Measurements from ENCODE around the gene MAPK4. TPM values are rescaled to one million over a fixed set of nuclear protein-coding genes. Genes with fewer than 3 reads are reported as not detected.
"Not testable (repeated sequence)": the region's sequence is repeated elsewhere in the genome, so short reads cannot be mapped to it uniquely, and the experiment has no call there.

The MAPK4 gene
- not detected for polyA plus RNA-seq

DNA sequence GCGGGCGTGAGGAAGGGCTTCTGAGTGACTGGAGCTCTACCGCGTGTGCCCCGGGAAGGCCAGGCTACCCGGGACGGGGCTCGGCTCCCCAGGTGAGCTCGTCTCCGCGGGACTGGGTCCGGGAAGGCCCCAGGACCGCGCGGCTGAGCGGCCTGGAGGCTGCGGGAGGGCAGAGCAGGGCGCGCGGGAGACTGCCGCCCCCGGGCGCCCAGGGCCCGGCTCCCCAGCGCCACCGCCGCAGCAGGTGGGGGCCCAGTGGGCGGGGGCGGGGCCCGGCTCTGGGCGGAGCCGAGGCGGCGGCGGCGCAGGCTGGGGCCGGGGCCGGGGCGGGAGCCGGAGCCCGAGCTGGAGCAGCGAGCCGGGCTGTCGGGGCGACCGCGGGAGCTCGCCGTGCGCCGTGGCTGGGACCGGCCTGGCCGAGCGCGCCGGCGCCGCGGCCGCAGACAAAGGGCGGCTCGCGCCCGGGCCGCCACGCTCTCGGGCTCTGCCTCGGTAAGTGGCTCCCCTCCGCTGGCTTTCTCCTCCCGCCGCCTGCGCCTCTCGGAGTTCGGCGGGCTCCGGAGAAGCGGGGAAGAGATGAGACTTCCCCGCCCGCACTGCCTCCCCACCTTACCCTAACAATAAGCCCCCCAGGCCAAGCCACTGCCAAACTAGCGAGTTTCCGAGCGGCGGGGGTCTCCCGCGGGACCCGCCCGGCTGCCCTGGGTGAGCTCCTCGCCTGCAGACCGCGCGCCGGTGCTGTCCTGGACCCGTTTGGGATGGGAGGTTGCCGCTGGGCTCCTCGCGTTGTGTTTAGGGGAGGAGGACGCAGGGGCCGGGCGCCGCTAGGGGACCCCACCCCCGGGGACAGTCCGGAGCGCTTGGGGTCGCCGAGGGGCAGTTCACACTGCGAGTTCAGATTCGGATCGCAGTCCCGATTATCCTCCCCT is at the start of gene MAPK4:
TSS of gene MAPK4 (plus strand) at position 336 of the 929 bp plus-strand sequence. CDS start 103,872 bp downstream, outside the sequence.
- H3K36me3 Mint-ChIP-seq, result peaks cover 0 to 21% (median 0%) of the 10 kb centered on the region in 3 donors
- peaks cover 0 to 15% (median 6%) of the 10 kb centered on the region in 6 donors for H3K9me3 Mint-ChIP-seq
- peaks cover 18 to 35% (median 27%) of the 10 kb centered on the region in 3 donors for H3K27me3 Mint-ChIP-seq (ENCODE audit: low read depth in 3 of 3)
- peak within 1 kb of the TSS; percentile 32 to 49 (median 38) for H3K4me3 Mint-ChIP-seq
- no peak for DNase-seq
- peaks cover 0 to 5% of the 10 kb centered on the region in 2 donors for H3K4me1 Mint-ChIP-seq
- no peak within 1 kb of the TSS for H3K27ac Mint-ChIP-seq

DNA sequence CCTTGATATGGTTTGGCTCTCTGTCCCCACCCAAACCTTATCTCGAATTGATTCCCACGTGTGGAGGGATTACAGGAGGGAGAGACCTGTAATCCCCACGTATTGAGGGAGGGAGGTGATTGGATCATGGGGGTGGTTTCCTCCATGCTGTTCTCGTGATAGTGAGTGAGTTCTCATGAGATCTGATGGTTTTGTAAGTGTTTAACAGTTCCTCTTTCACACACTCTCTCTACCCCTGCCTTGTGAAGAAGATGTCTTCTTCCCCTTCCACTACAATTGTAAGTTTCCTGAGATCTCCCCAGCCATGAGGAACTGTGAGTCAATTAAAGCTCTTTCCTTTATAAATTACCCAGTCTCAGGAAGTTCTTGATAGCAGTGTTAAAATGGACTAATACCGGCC is 42.6 kb upstream of the MAPK4 start:
- not testable (repeated sequence) for H3K27me3 Mint-ChIP-seq (ENCODE audit: low read depth in 3 of 3); H3K27ac Mint-ChIP-seq; H3K4me3 Mint-ChIP-seq; H3K36me3 Mint-ChIP-seq; DNase-seq; H3K4me1 Mint-ChIP-seq; H3K9me3 Mint-ChIP-seq

DNA sequence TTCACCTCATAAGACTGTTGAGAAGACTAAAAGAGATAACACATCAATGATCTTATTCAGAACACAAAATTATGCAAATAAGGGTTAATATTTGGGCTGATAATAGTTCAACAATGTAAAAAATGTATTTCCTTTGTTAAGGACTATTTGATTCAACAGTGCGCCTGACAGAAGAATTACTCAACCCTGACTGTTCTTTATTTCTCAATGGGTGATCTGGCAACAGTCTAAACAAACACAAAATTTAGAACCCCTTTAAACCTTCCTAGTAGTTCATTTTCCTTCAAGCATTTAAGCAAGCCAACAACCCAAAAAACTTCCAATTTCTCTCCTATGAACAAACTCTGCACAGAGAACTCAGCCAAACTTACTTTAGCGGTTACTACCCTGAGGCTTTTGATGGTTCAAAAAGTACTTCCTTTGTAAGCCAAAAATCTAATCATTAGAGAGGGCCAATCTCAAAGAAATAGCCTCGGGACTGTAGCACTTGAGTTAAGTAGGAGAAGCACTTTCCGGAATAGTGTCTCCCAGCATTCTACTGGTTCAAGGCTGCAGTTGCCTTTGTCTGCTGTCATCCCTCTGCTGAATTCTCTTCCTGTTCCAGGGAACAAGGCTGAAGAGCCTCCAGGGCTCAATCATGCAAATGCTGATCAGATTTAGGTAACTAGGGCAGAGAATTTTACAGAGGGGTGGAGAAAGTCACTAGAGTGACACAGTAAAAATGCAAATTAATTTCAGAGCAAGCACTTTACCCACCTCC is 40.9 kb upstream of the MAPK4 start:
- DNase-seq, result no peak

DNA sequence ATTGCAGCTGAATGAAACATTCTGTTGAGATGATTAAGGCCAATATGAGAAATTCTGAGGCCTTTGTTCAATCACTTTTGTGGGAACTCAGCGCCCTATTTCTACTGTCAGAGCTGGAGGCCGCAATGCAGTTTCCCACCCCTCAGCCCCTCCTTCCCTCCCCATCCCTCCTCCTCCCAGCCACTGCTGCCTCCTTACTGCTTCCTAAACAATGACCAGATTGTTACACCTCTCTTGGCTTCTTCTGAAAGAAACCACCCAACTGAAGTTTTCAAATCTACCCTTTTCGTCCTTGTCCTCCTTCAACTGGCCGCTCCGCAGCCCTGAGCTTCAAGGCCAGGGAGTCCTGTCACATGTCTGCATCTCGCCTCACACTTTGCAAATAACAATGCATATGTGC is 36.7 kb upstream of the MAPK4 start:
- Mint-ChIP-seq H3K4me3 (no peak overlapping the region), H3K27ac (no peak overlapping the region), H3K4me1 (no peaks in the 10 kb centered on the region), H3K9me3 (peaks cover 0 to 14% (median 0%) of the 10 kb centered on the region in 6 donors), H3K27me3 (ENCODE audit: low read depth in 3 of 3) (peaks cover 0 to 11% (median 6%) of the 10 kb centered on the region in 3 donors), H3K36me3 (no peaks in the 10 kb centered on the region)
- no peak for DNase-seq

More for the DNA sequence above, 40.9 kb upstream of the MAPK4 start:
- Mint-ChIP-seq H3K36me3 (no peaks in the 10 kb centered on the region), H3K4me3 (no peak overlapping the region), H3K27ac (no peak overlapping the region), H3K4me1 (no peaks in the 10 kb centered on the region), H3K9me3 (peaks cover 0 to 3% (median 0%) of the 10 kb centered on the region in 6 donors), H3K27me3 (ENCODE audit: low read depth in 3 of 3) (peaks cover 0 to 4% (median 3%) of the 10 kb centered on the region in 3 donors)

DNA sequence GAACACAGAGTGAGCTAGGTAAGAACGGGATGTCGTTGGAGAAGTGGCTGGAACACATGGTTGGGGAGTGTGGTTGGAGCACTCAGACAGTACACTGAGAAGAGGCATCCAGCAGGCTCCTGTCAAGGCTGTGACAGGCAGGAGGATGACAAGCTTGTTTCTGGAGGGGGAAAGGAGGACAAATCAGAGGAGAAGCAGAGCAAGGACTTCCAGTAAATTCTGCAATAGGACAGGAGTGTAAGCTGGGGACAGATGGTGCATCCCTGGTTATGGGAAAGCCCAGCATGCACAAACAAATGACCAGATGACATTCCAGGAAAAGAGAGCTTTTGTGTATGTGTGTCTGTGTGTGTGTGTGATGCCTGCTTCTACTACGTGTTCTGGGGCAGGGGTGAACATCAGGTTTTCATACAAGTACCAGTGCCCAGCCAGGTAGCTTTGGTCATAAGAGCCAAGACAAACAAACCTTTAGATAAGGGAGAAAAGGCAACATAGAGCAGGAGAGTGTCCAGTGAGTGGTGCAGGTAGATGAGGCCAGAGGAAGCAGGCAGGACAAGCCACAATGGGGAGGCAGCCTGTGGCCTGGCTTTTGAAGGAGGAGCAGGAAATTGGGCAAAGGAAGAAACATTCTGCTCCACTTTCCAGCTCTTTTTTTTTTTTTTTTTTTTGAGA is 32.1 kb upstream of the MAPK4 start:
- H3K4me1 Mint-ChIP-seq, result no peaks in the 10 kb centered on the region
- no peak overlapping the region for H3K4me3 Mint-ChIP-seq
- peaks cover 0 to 2% (median 0%) of the 10 kb centered on the region in 3 donors for H3K36me3 Mint-ChIP-seq
- H3K9me3 Mint-ChIP-seq, result peaks cover 2 to 18% (median 2%) of the 10 kb centered on the region in 6 donors
- H3K27ac Mint-ChIP-seq, result no peak overlapping the region
- H3K27me3 Mint-ChIP-seq (ENCODE audit: low read depth in 3 of 3), result peaks cover 0 to 12% (median 4%) of the 10 kb centered on the region in 3 donors
- no peak for DNase-seq

DNA sequence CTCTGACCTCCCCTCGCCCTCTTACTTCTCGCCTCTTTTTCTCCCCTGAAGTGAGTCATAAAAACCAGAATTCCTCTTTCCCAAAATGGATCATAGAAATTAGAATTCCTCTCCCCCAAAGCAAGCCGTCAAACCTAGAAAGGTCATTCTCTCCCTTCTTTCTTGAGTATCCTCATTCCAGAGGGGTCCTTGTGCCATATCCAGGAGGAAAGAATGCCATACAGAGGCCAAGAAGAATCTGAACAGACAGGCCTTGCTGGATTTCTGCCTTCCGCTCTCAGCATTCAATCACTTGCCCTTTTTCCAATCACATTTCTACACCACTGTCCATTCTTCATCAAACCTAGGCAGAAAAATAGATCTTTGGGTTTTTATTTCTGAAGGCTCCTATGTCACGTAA is 31.1 kb upstream of the MAPK4 start:
- peaks cover 5 to 16% (median 10%) of the 10 kb centered on the region in 6 donors for H3K9me3 Mint-ChIP-seq
- no peak overlapping the region for H3K27ac Mint-ChIP-seq
- H3K4me1 Mint-ChIP-seq, result no peaks in the 10 kb centered on the region
- peaks cover 0 to 6% (median 0%) of the 10 kb centered on the region in 3 donors for H3K36me3 Mint-ChIP-seq
- no peak for DNase-seq
- no peak overlapping the region for H3K4me3 Mint-ChIP-seq
- peaks cover 0 to 16% (median 5%) of the 10 kb centered on the region in 3 donors for H3K27me3 Mint-ChIP-seq (ENCODE audit: low read depth in 3 of 3)

DNA sequence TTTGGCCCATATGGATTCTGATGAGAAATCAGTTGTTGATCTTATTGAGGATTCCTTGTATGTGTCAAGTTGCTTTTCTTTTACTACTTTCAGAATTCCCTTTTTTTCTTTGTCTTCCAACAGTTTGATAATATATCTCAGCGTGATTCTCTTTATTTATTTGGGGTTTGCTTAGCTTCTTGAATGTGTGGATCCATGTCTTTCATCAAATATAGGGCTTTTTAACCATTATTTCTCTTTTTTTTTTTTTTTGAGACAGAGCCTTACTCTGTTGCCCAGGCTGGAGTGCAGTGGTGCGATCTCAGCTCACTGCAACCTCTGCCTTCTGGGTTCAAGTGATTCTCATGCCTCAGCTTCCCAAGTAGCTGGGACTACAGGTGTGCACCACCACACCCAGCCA is 26.1 kb upstream of the MAPK4 start:
- H3K27ac Mint-ChIP-seq; DNase-seq; H3K27me3 Mint-ChIP-seq (ENCODE audit: low read depth in 3 of 3); H3K4me1 Mint-ChIP-seq; H3K4me3 Mint-ChIP-seq; H3K36me3 Mint-ChIP-seq: not testable (repeated sequence)
- peaks cover 10 to 31% (median 15%) of the 10 kb centered on the region in 6 donors for H3K9me3 Mint-ChIP-seq

DNA sequence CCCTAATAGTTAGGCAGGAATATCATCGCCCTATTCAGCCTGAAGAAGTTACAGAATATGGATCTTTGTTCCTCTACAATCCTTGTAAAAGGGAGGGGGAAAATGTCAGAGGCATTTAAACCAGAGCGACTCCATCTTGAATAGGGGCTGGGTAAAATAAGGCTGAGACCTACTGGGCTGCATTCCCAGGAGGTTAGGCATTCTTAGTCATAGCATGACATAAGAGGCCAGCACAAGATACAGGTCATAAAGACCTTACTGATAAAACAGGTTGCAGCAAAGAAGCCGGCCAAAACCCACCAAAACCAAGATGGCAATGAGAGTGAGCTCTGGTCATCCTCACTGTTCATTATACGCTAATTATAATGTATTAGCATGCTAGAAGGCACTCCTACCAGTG is 15.4 kb upstream of the MAPK4 start:
- not testable (repeated sequence) for H3K4me1 Mint-ChIP-seq; H3K36me3 Mint-ChIP-seq; H3K27ac Mint-ChIP-seq; H3K4me3 Mint-ChIP-seq; H3K9me3 Mint-ChIP-seq; H3K27me3 Mint-ChIP-seq (ENCODE audit: low read depth in 3 of 3); DNase-seq

DNA sequence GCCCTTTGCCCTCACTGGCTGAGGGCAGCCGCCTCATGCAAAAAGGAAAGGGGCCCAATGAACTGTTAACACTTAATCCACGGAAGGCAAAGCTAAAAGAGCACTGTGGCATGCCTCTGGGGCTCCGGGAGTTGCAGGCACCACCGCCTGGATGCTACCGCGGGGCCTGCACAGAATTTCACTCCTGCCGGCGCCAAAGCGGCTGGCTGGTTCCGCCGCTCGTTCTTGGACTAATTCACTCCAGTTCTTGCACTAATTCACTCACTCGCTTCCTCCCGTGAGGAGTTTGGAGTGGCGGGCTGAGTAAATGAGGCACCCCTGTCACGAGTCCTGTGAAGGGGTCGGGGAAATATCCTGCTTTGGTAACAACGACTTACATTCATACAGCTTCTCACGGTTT is 14.0 kb upstream of the MAPK4 start:
- Mint-ChIP-seq H3K36me3 (no peaks in the 10 kb centered on the region), H3K4me1 (no peaks in the 10 kb centered on the region), H3K27ac (no peak overlapping the region), H3K9me3 (peaks cover 0 to 2% (median 0%) of the 10 kb centered on the region in 6 donors), H3K4me3 (no peak overlapping the region), H3K27me3 (ENCODE audit: low read depth in 3 of 3) (peaks cover 0 to 6% (median 2%) of the 10 kb centered on the region in 3 donors)
- DNase-seq, result no peak

DNA sequence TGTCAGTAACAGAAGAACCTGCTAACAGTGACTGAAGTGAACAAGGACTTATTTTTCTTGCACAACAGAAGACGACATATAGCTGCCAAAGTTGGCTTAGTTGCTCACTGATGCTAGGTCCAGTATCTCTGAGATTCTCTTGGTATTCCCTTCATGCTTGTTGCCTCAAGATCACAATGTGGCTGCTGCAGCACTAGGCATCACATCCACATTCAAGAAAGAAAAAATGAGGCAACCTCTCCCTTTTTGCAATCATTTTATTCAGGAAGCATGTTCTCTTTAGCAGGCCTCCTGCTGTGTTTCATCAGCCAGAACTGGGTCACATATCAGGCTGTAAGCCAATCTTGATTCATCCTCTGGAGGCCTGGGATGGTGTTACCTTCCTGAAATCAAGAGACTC is 11.7 kb upstream of the MAPK4 start:
- Mint-ChIP-seq H3K36me3 (no peaks in the 10 kb centered on the region), H3K9me3 (peaks cover 0 to 2% (median 0%) of the 10 kb centered on the region in 6 donors), H3K4me3 (no peak overlapping the region), H3K27ac (no peak overlapping the region), H3K4me1 (no peaks in the 10 kb centered on the region), H3K27me3 (ENCODE audit: low read depth in 3 of 3) (peaks cover 0 to 6% (median 2%) of the 10 kb centered on the region in 3 donors)
- no peak for DNase-seq

DNA sequence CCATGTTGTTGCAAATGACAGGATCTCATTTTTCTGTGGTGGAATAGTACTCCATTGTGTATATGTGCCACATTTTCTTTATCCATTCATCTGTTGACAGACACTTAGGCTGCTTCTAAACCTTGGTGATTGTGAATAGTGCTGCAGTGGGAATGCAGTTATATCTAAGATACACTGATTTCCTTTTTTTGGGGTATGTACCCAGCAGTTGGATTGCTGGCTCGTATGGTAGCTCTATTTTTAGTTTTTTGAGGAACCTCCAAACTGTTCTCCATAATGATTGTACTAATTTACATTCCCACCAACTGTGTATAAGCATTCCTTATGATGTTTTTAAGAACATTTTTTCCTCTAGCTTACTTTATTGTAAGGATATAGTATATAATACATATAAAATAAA is 8.2 kb upstream of the MAPK4 start:
- DNase-seq, H3K4me1 Mint-ChIP-seq, H3K27ac Mint-ChIP-seq, H3K4me3 Mint-ChIP-seq, H3K9me3 Mint-ChIP-seq, H3K36me3 Mint-ChIP-seq: not testable (repeated sequence)
- peaks cover 0 to 23% (median 7%) of the 10 kb centered on the region in 3 donors for H3K27me3 Mint-ChIP-seq (ENCODE audit: low read depth in 3 of 3)

DNA sequence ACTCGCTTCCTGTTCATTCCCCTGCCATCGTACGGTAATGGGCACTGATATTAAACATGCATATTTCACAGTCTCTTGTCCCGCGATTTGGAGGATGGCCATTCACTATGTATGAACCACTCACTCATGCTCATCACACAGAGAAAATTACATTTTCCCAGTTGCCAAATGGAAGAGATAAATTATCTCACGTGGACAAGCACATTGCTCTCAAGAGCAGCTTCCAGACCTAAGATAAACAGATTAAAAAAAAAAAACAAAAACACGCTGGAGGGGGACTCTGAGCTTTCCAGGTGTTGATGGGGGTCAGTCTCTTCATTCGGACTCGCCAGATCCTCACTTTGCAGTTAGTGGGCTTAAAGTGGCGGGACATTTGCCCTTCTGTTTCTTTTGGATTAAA is 1.7 kb upstream of the MAPK4 start:
- H3K27ac Mint-ChIP-seq, result no peak overlapping the region
- H3K4me1 Mint-ChIP-seq, result peaks cover 0 to 5% of the 10 kb centered on the region in 2 donors
- peaks cover 18 to 41% (median 29%) of the 10 kb centered on the region in 3 donors for H3K27me3 Mint-ChIP-seq (ENCODE audit: low read depth in 3 of 3)
- DNase-seq, result no peak
- peaks cover 0 to 18% (median 7%) of the 10 kb centered on the region in 6 donors for H3K9me3 Mint-ChIP-seq
- peak overlapping the region in 1 of 5 donors; percentile 5 for H3K4me3 Mint-ChIP-seq
- peaks cover 0 to 15% (median 0%) of the 10 kb centered on the region in 3 donors for H3K36me3 Mint-ChIP-seq

DNA sequence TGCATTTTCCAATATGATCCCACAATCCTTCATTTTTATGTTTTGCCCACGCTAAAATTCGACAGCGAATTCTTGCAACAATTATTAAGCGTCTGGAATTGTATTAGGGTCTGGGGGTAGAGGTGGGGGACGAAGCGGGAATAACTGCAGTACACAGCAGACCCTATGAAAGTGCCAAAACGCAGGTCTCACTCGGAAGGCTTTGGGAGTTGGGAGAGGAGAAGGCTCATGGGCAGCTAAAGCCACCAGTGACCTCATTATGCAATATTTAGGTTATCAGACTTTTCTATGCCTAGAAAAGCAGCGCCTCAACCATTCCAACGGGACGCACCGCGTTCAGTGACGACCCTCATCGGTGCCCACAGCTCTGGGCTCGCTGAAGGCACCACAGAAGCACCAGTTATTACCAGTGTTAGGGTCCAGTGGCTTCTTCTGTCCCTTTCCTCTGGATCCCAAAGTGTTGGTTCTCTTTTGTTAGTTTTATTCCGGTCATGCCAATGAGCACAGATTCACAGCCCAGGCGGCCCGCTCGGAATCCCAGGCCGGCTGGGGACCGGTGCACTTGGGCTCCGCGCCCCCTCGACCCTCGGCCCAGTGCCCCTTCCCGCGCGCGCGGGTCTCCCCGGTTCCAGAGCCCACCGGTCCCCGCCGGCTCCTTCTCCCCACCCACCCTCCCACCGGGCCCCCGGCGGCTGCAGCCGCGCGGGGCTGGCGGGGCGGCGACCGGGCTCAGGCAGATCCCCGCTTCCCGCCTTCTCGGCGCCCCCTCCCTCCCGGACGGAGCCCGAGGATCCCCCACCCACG is 737 bp upstream of the MAPK4 start:
- Mint-ChIP-seq H3K27me3 (ENCODE audit: low read depth in 3 of 3) (peaks cover 18 to 39% (median 29%) of the 10 kb centered on the region in 3 donors), H3K27ac (no peak overlapping the region), H3K36me3 (peaks cover 0 to 21% (median 0%) of the 10 kb centered on the region in 3 donors), H3K4me1 (peaks cover 0 to 5% of the 10 kb centered on the region in 2 donors), H3K9me3 (peaks cover 0 to 15% (median 7%) of the 10 kb centered on the region in 6 donors), H3K4me3 (peak overlapping the region; percentile 32 to 48 (median 36))
- DNase-seq, result no peak
